Progenitor cell of endocrine pancreas (in vitro differentiated cells): ENCODE measurements around the gene FAM118A. TPM values are rescaled to one million over a fixed set of nuclear protein-coding genes. Genes with fewer than 3 reads are reported as not detected.
"Not testable (repeated sequence)": the region's sequence is repeated elsewhere in the genome, so short reads cannot be mapped to it uniquely, and the experiment has no call there.

Experiments
- DNase-seq: peaks from one replicate; pipeline ENCODE4 v3.0.0; 2021; ENCODE audit warnings: low spot score; ENCODE audit not compliant: unreplicated experiment
- H3K27ac Mint-ChIP-seq: 2 replicates; pipeline ENCODE4 v1.8.0; 2021; ENCODE audit warnings: mild to moderate bottlenecking, moderate library complexity, mixed read lengths
- H3K27me3 Mint-ChIP-seq: 2 replicates; pipeline ENCODE4 v1.8.0; 2021; ENCODE audit warnings: mixed read lengths
- H3K36me3 Mint-ChIP-seq: 2 replicates; pipeline ENCODE4 v1.8.0; 2022; ENCODE audit warnings: mixed read lengths; ENCODE audit not compliant: insufficient read depth
- H3K4me1 Mint-ChIP-seq: 2 replicates; pipeline ENCODE4 v1.8.0; 2021; ENCODE audit warnings: low read depth, mixed read lengths
- H3K4me3 Mint-ChIP-seq: 2 replicates; pipeline ENCODE4 v1.8.0; 2021; ENCODE audit warnings: low read depth, mild to moderate bottlenecking, moderate library complexity, mixed read lengths
- H3K9me3 Mint-ChIP-seq: 2 replicates; pipeline ENCODE4 v1.8.0; 2021; ENCODE audit warnings: low read depth, mixed read lengths
- CTCF ChIP-seq: fragments of 200-600 bp; sonication (generic); IDR thresholded peaks from one replicate; pipeline ENCODE4 v1.5.0; 2021; ENCODE audit warnings: antibody characterized with exemption, mild to moderate bottlenecking; ENCODE audit not compliant: unreplicated experiment
- total RNA-seq: library from RNA; stranded (reverse); gene quantifications from 2 replicates; pipeline ENCODE4 v1.2.1, GENCODE V29; 2021

The FAM118A gene
- total RNA-seq, 1 donor from 2014 or later: 122 TPM

- no peak for DNase-seq
- no peak for TF ChIP-seq CTCF
- Mint-ChIP-seq H3K36me3 (no peaks in the 10 kb centered on the region), H3K27ac (no peak overlapping the region), H3K4me3 (peak overlapping the region; percentile 76), H3K4me1 (peaks cover 9% of the 10 kb centered on the region), H3K27me3 (peaks cover 24% of the 10 kb centered on the region), H3K9me3 (no peaks in the 10 kb centered on the region)
Observed at GRCh38 chr22:45270095-45271020, 39.4 kb upstream of the FAM118A start.

GRCh38 chr22:45271667-45272201 lies 38.0 kb upstream of the FAM118A start:
- Mint-ChIP-seq H3K4me3 (no peak overlapping the region), H3K27ac (no peak overlapping the region), H3K4me1 (peaks cover 9% of the 10 kb centered on the region), H3K9me3 (no peaks in the 10 kb centered on the region), H3K27me3 (peaks cover 24% of the 10 kb centered on the region), H3K36me3 (no peaks in the 10 kb centered on the region)
- TF ChIP-seq CTCF: no peak
- DNase-seq: no peak

- H3K27me3 Mint-ChIP-seq: peaks cover 24% of the 10 kb centered on the region
- H3K9me3 Mint-ChIP-seq: no peaks in the 10 kb centered on the region
- peaks cover 9% of the 10 kb centered on the region for H3K4me1 Mint-ChIP-seq
- no peak overlapping the region for H3K4me3 Mint-ChIP-seq
- no peak for DNase-seq
- H3K36me3 Mint-ChIP-seq: no peaks in the 10 kb centered on the region
- no peak for TF ChIP-seq CTCF
- no peak overlapping the region for H3K27ac Mint-ChIP-seq
Observed at GRCh38 chr22:45272498-45272897, 37.2 kb upstream of the FAM118A start.

GRCh38 chr22:45273452-45274075 lies 36.2 kb upstream of the FAM118A start:
- Mint-ChIP-seq H3K27me3 (peaks cover 28% of the 10 kb centered on the region), H3K4me1 (peaks cover 9% of the 10 kb centered on the region), H3K9me3 (no peaks in the 10 kb centered on the region), H3K36me3 (no peaks in the 10 kb centered on the region), H3K27ac (no peak overlapping the region), H3K4me3 (no peak overlapping the region)
- TF ChIP-seq CTCF: no peak
- no peak for DNase-seq

GRCh38 chr22:45276507-45277105 lies 33.1 kb upstream of the FAM118A start:
- H3K9me3 Mint-ChIP-seq: no peaks in the 10 kb centered on the region
- no peaks in the 10 kb centered on the region for H3K36me3 Mint-ChIP-seq
- H3K27ac Mint-ChIP-seq: no peak overlapping the region
- H3K4me3 Mint-ChIP-seq: no peak overlapping the region
- no peak for DNase-seq
- H3K27me3 Mint-ChIP-seq: peaks cover 20% of the 10 kb centered on the region
- no peak for TF ChIP-seq CTCF
- peaks cover 9% of the 10 kb centered on the region for H3K4me1 Mint-ChIP-seq

GRCh38 chr22:45277720-45278119 lies 32.0 kb upstream of the FAM118A start:
- not testable (repeated sequence) for DNase-seq, H3K36me3 Mint-ChIP-seq, H3K9me3 Mint-ChIP-seq, H3K4me3 Mint-ChIP-seq, H3K27ac Mint-ChIP-seq, H3K4me1 Mint-ChIP-seq
- peaks cover 26% of the 10 kb centered on the region for H3K27me3 Mint-ChIP-seq
